ENCODE measurements around the gene CACNG7.

The CACNG7 gene

DNA sequence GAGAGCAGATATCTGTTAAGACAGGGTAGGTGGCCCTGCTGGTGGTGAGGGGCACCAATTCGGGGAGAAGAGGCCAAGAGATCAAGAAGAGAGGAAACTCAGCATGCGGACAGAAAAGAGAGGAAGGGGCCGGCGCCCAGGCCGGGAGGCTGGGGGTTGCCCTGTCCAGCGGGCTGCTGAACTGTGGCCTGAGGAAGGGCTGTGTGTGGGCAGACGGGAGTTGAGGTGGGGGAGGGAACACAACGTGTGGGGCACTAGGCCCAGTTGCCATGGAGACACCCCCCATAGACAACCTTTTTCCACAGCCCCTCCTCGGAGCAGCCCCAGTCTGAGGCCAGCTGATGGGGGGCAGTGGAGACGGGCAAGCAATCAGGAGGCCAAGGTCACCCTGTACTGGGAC lies 51.1 kb downstream of the CACNG7 start:
- no peak overlapping the region for H3K27ac ChIP-seq (ENCODE audit: low read depth, low read length)
- no peak overlapping the region for H3K4me3 ChIP-seq (ENCODE audit: low read depth in 1 of 2, low read length in 2 of 2)
- H3K4me1 ChIP-seq (ENCODE audit: insufficient read depth, low read length) = no peaks in the 10 kb centered on the region
- no peaks in the 10 kb centered on the region for H3K9me3 ChIP-seq (ENCODE audit: low read length)
- no peaks in the 10 kb centered on the region for H3K36me3 ChIP-seq (ENCODE audit: insufficient read depth, low read length)
- H3K27me3 ChIP-seq (ENCODE audit: control insufficient read depth in 1 of 2, insufficient read depth in 2 of 2, low read length in 2 of 2) = peaks cover 35 to 70% of the 10 kb centered on the region in 2 donors
- H3K9ac ChIP-seq (ENCODE audit: low read length) = no peak overlapping the region

DNA sequence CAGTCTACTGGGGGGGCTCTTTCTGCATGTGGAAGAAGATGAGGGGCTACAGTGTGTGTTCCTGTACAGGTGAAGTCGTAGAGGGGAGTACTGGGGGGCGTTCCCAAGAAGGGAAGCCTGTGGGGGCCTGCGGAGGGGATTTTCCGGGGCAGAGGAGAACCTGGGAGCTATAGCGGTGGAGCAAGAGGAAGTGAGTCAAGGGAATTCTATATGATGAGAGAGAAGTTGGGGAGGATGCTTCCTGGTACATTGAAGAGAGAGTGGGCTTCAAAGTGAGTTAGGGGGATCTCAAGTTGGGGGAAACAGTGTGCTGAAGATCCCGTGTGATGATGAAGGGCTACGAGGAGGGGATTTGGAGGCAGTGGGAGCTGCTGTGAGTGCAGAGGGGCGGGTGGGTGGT lies 51.8 kb downstream of the CACNG7 start:
- Histone ChIP-seq H3K27ac (ENCODE audit: low read depth, low read length) (no peak overlapping the region), H3K4me1 (ENCODE audit: insufficient read depth, low read length) (no peaks in the 10 kb centered on the region), H3K9me3 (ENCODE audit: low read length) (no peaks in the 10 kb centered on the region), H3K27me3 (ENCODE audit: control insufficient read depth in 1 of 2, insufficient read depth in 2 of 2, low read length in 2 of 2) (peaks cover 35 to 70% of the 10 kb centered on the region in 2 donors), H3K4me3 (ENCODE audit: low read depth in 1 of 2, low read length in 2 of 2) (no peak overlapping the region), H3K36me3 (ENCODE audit: insufficient read depth, low read length) (no peaks in the 10 kb centered on the region), H3K9ac (ENCODE audit: low read length) (no peak overlapping the region)

DNA sequence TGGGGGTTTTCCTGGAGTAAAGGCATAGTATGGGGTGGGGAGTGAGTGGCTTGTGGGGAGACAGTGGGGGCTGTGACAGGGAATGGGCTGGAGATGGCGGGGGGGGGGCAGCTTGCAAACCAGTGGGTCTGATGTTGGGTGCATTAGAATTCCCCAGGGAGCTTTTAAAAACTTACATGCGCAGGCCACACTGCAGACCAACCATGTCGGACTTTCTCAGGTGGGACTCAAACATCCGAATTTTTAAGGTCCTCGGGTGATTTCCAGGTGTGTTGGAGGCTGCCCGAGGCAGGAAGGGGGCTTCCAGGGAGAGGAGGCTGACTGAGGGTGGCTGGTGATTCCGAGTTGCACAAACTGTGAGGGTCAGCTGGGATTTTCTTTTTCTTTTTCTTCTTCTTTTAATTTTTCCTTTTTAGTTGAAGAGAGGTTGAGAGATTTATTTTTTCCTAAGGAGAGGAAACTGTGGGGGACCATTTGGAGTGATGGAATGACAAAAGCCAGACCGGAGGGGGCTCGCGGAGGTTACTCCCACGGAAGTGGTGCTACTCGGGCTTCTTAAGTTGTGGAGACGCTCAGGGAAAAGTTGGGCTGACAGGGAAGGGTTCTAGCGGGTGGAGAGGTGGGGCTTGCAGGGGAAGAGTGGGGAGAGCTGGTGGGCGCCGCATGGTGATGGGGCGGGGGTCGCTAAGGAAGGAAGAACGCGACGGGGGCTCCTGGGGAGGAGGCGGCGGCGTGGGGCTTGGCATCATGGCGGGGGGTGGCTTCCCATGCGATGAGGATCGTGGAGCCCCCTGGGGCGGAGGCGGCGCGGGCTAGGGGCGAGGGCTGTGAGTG lies 52.7 kb downstream of the CACNG7 start:
- Histone ChIP-seq H3K27ac (ENCODE audit: low read depth, low read length) (no peak overlapping the region), H3K9ac (ENCODE audit: low read length) (no peak overlapping the region), H3K27me3 (ENCODE audit: control insufficient read depth in 1 of 2, insufficient read depth in 2 of 2, low read length in 2 of 2) (peaks cover 35 to 67% of the 10 kb centered on the region in 2 donors), H3K4me1 (ENCODE audit: insufficient read depth, low read length) (no peaks in the 10 kb centered on the region), H3K4me3 (ENCODE audit: low read depth in 1 of 2, low read length in 2 of 2) (no peak overlapping the region), H3K9me3 (ENCODE audit: low read length) (no peaks in the 10 kb centered on the region), H3K36me3 (ENCODE audit: insufficient read depth, low read length) (no peaks in the 10 kb centered on the region)

DNA sequence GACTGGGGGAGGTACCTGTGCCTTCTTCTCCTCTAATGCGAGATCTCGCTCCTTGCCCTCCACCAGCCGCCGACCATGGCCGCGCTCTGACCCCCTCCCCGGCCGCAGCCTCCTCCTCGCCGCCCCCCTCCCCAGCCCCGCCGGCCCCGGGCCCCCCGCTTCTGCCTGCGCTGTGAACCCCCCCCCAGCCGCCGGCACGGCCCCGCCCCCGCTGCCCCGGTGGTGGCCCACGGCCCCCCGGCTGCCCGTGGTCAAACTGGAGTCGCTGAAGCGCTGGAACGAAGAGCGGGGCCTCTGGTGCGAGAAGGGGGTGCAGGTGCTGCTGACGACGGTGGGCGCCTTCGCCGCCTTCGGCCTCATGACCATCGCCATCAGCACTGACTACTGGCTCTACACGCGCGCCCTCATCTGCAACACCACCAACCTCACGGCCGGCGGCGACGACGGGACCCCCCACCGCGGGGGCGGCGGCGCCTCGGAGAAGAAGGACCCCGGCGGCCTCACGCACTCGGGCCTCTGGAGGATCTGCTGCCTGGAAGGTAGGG lies 53.9 kb downstream of the CACNG7 start, which contains the start of gene CACNG8:
CACNG8 (plus strand) TSS at position 51 of the 545 bp plus-strand sequence.
- Histone ChIP-seq H3K4me1 (ENCODE audit: insufficient read depth, low read length) (no peaks in the 10 kb centered on the region), H3K4me3 (ENCODE audit: low read depth in 1 of 2, low read length in 2 of 2) (no peak within 1 kb of the TSS), H3K9me3 (ENCODE audit: low read length) (no peaks in the 10 kb centered on the region), H3K9ac (ENCODE audit: low read length) (no peak within 1 kb of the TSS), H3K27me3 (ENCODE audit: control insufficient read depth in 1 of 2, insufficient read depth in 2 of 2, low read length in 2 of 2) (peaks cover 30 to 64% of the 10 kb centered on the region in 2 donors), H3K36me3 (ENCODE audit: insufficient read depth, low read length) (no peaks in the 10 kb centered on the region), H3K27ac (ENCODE audit: low read depth, low read length) (no peak within 1 kb of the TSS)

DNA sequence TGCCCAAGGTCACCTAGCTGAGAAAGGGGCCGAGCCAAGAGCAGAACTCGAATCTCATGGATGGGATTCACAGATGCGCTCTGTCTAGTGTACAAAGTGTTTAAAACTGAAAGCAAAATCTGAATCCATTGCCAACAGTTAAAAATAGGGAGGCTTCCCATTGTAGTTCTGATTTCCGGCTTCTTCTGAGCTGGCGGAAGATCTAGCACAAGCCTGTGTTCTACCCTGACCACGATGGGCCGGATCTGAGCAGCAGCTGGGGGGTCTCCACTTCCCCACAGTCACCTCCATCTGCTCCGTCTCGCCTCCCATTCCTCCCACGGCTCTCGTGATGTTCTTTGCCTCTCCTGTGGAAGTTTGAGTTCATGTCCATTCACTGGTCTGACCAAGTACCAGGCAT lies 56.0 kb downstream of the CACNG7 start:
- peaks cover 17 to 46% of the 10 kb centered on the region in 2 donors for H3K27me3 ChIP-seq (ENCODE audit: control insufficient read depth in 1 of 2, insufficient read depth in 2 of 2, low read length in 2 of 2)
- H3K4me3 ChIP-seq (ENCODE audit: low read depth in 1 of 2, low read length in 2 of 2) = no peak overlapping the region

DNA sequence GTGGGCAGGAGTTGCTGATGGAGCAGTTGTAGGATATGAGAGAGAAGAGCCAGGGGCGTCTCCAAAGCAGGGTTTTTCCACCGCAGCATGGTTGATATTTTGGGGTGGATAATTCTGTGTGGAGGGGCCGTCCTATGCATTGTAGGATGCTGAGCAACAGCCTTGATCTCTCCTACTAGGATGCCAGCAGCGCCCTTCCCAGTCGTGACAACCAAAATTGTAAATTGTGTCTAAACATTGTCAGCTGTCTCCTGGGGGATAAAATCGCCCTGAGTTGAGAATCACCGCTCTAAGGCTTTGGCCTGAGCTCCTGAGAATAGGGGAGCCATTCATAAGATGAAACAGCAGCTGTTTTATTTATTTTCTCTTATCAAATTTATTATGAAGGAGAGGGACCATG lies 57.9 kb downstream of the CACNG7 start:
- no peaks in the 10 kb centered on the region for H3K36me3 ChIP-seq (ENCODE audit: insufficient read depth, low read length)
- H3K27ac ChIP-seq (ENCODE audit: low read depth, low read length) = no peak overlapping the region
- no peaks in the 10 kb centered on the region for H3K9me3 ChIP-seq (ENCODE audit: low read length)
- H3K9ac ChIP-seq (ENCODE audit: low read length) = no peak overlapping the region
- no peaks in the 10 kb centered on the region for H3K4me1 ChIP-seq (ENCODE audit: insufficient read depth, low read length)
- H3K4me3 ChIP-seq (ENCODE audit: low read depth in 1 of 2, low read length in 2 of 2) = no peak overlapping the region
- peaks cover 6 to 27% of the 10 kb centered on the region in 2 donors for H3K27me3 ChIP-seq (ENCODE audit: control insufficient read depth in 1 of 2, insufficient read depth in 2 of 2, low read length in 2 of 2)

More for the DNA sequence above, 56.0 kb downstream of the CACNG7 start:
- no peak overlapping the region for H3K9ac ChIP-seq (ENCODE audit: low read length)
- H3K27ac ChIP-seq (ENCODE audit: low read depth, low read length) = no peak overlapping the region
- no peaks in the 10 kb centered on the region for H3K9me3 ChIP-seq (ENCODE audit: low read length)
- no peaks in the 10 kb centered on the region for H3K4me1 ChIP-seq (ENCODE audit: insufficient read depth, low read length)
- H3K36me3 ChIP-seq (ENCODE audit: insufficient read depth, low read length) = no peaks in the 10 kb centered on the region

DNA sequence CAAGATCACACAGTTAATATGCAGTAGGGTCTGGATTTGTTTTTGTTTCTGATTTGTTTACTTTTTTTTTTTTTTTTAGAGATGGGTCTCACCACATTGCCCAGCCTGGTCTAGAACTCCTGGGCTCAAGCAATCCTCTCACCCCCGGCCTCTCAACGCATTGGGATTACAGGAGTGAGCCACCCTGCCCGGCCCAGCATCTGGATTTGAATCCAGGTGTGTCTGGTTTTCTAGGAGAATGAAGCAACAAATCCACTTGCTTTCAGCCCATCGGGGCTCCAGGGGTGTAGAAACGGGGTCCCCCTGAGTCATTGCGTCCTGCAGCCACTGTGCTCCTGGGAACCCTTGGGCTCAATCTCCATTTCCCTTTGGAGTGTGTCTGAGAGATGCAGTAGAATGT lies 60.3 kb downstream of the CACNG7 start:
- no peak overlapping the region for H3K27ac ChIP-seq (ENCODE audit: low read depth, low read length)
- no peaks in the 10 kb centered on the region for H3K4me1 ChIP-seq (ENCODE audit: insufficient read depth, low read length)
- H3K27me3 ChIP-seq (ENCODE audit: control insufficient read depth in 1 of 2, insufficient read depth in 2 of 2, low read length in 2 of 2) = peaks cover 0 to 9% of the 10 kb centered on the region in 2 donors
- no peak overlapping the region for H3K4me3 ChIP-seq (ENCODE audit: low read depth in 1 of 2, low read length in 2 of 2)
- no peaks in the 10 kb centered on the region for H3K9me3 ChIP-seq (ENCODE audit: low read length)
- H3K36me3 ChIP-seq (ENCODE audit: insufficient read depth, low read length) = no peaks in the 10 kb centered on the region
- no peak overlapping the region for H3K9ac ChIP-seq (ENCODE audit: low read length)

DNA sequence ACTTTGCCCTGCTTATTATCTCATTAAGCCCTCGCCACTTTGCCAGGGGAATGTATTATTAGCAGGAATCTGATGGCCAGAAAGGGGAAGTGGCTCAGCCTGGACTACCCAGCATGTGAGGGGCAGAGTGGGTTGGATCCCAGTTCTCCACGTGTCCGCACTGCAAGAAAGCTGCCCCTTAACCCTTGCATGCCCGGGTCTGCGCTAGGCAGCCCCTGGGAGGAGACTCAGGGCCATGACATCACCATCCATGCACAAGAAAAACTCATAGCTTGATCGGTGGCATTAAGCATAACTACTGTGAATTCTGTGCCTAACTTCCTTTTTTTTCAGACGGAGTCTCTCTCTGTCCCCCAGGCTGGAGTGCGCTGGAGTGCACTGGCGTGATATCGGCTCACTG lies 62.6 kb downstream of the CACNG7 start:
- no peak overlapping the region for H3K27ac ChIP-seq (ENCODE audit: low read depth, low read length)
- no peaks in the 10 kb centered on the region for H3K36me3 ChIP-seq (ENCODE audit: insufficient read depth, low read length)
- no peaks in the 10 kb centered on the region for H3K4me1 ChIP-seq (ENCODE audit: insufficient read depth, low read length)
- peaks cover 5 to 6% of the 10 kb centered on the region in 2 donors for H3K27me3 ChIP-seq (ENCODE audit: control insufficient read depth in 1 of 2, insufficient read depth in 2 of 2, low read length in 2 of 2)
- no peaks in the 10 kb centered on the region for H3K9me3 ChIP-seq (ENCODE audit: low read length)
- H3K9ac ChIP-seq (ENCODE audit: low read length) = no peak overlapping the region
- no peak overlapping the region for H3K4me3 ChIP-seq (ENCODE audit: low read depth in 1 of 2, low read length in 2 of 2)

DNA sequence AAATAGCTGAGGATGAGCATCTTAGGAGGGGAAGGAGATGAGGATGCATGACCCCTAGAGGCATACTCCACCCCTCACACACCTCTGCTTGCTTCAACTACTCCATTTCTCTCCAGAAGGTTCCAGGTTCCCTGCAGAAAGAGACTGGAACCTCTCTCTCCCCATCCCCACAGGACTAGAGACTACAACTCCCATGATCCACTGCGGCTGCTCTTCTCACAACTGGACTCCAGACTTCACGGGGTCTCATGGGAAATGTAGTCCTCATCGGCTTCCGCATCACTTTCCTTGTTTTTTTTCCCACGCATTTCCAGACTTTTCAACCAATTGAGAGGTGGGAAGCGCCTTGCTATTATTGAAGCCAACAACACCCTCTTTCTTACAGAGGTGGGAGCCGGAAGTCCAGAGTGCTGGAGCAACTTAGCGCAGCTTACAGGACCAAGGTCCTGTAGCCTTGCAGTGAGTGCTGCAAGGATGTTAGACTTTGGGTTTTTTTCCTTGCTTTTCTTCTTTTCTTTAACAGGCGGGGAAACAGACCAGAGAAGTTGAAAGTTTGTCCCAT lies 68.4 kb downstream of the CACNG7 start:
- Histone ChIP-seq H3K27me3 (ENCODE audit: control insufficient read depth in 1 of 2, insufficient read depth in 2 of 2, low read length in 2 of 2) (peaks cover 33 to 49% of the 10 kb centered on the region in 2 donors), H3K4me1 (ENCODE audit: insufficient read depth, low read length) (no peaks in the 10 kb centered on the region), H3K36me3 (ENCODE audit: insufficient read depth, low read length) (no peaks in the 10 kb centered on the region), H3K9ac (ENCODE audit: low read length) (no peak overlapping the region), H3K27ac (ENCODE audit: low read depth, low read length) (no peak overlapping the region), H3K9me3 (ENCODE audit: low read length) (no peaks in the 10 kb centered on the region), H3K4me3 (ENCODE audit: low read depth in 1 of 2, low read length in 2 of 2) (peak overlapping the region in 1 of 2 donors; percentile 30)

DNA sequence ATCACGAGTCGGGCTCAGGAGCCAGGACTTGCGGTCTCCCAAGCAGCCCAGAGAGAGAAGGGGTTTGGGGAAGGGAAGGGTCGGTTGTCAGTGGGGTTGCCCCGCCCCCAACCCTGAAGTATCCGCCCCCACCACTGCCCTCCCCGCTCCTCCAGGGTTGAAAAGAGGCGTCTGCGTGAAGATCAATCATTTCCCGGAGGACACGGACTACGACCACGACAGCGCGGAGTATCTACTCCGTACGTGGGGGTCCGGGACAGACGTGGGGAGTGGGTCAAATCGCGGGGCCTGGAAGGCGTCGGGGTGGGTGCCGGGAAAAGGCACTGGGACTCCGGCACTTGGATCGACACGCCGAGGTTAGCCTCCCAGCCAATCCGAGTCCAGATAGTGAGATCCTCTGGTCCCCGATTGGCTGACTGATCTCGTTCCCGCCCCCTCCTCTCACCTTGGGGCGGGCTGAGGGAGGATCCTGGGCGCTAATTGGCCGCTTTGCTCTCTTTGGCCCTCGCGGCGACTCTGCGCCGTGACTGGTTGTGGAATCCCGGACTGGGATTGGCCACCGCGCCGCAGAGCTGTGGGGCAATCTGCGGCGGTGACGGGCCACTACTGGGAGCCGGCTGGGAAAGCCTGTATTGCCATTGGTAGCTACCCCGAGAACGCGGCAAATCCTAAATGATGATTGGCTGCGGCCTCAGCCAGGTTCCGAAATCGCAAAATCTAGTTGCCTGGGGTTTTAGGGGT lies 69.1 kb downstream of the CACNG7 start:
- Histone ChIP-seq H3K9me3 (ENCODE audit: low read length) (no peaks in the 10 kb centered on the region), H3K4me1 (ENCODE audit: insufficient read depth, low read length) (no peaks in the 10 kb centered on the region), H3K4me3 (ENCODE audit: low read depth in 1 of 2, low read length in 2 of 2) (peak overlapping the region in 1 of 2 donors; percentile 30), H3K27ac (ENCODE audit: low read depth, low read length) (no peak overlapping the region), H3K27me3 (ENCODE audit: control insufficient read depth in 1 of 2, insufficient read depth in 2 of 2, low read length in 2 of 2) (peaks cover 34 to 50% of the 10 kb centered on the region in 2 donors), H3K9ac (ENCODE audit: low read length) (no peak overlapping the region), H3K36me3 (ENCODE audit: insufficient read depth, low read length) (no peaks in the 10 kb centered on the region)
